HG02981 (cell line): ENCODE measurements around the gene KRT80.

ENCODE experiments used
- ATAC-seq: cut with Tn5 transposase; IDR thresholded peaks from one replicate; pipeline ENCODE4 v1.9.1; 2021; ENCODE audit warnings: mild to moderate bottlenecking, moderate library complexity; ENCODE audit not compliant: unreplicated experiment

The KRT80 gene

GRCh38 chr12:52181746-52182145 is 10.1 kb downstream of the KRT80 start:
- no peak for ATAC-seq

- no peak for ATAC-seq
Measured at GRCh38 chr12:52180971-52181628, 10.7 kb downstream of the KRT80 start.

- no peak for ATAC-seq
Measured at GRCh38 chr12:52179396-52179973, 12.3 kb downstream of the KRT80 start.

GRCh38 chr12:52178984-52179383 is 12.8 kb downstream of the KRT80 start:
- no peak for ATAC-seq

- ATAC-seq = no peak
Measured at GRCh38 chr12:52178443-52178842, 13.4 kb downstream of the KRT80 start.

GRCh38 chr12:52175371-52176350 is 16.2 kb downstream of the KRT80 start:
- no peak for ATAC-seq

- no peak for ATAC-seq
Measured at GRCh38 chr12:52173526-52173925, 18.3 kb downstream of the KRT80 start.

- ATAC-seq = no peak
Measured at GRCh38 chr12:52172956-52173355, 18.9 kb downstream of the KRT80 start.

GRCh38 chr12:52171950-52172512 is 19.8 kb downstream of the KRT80 start:
- no peak for ATAC-seq

GRCh38 chr12:52170827-52171226 is 21.0 kb downstream of the KRT80 start:
- ATAC-seq = no peak

GRCh38 chr12:52169886-52170285 is 21.9 kb downstream of the KRT80 start:
- no peak for ATAC-seq

GRCh38 chr12:52168019-52168717 is 23.6 kb downstream of the KRT80 start:
- ATAC-seq = no peak

GRCh38 chr12:52167526-52167925 is 24.3 kb downstream of the KRT80 start:
- no peak for ATAC-seq

GRCh38 chr12:52166672-52167071 is 25.1 kb downstream of the KRT80 start:
- ATAC-seq = no peak

- no peak for ATAC-seq
Measured at GRCh38 chr12:52165096-52165855, 26.5 kb downstream of the KRT80 start.

- ATAC-seq = no peak
Measured at GRCh38 chr12:52164624-52165023, 27.2 kb downstream of the KRT80 start.

GRCh38 chr12:52162981-52163380 is 28.8 kb downstream of the KRT80 start:
- ATAC-seq = no peak

GRCh38 chr12:52160200-52160599 is 31.6 kb downstream of the KRT80 start:
- no peak for ATAC-seq

GRCh38 chr12:52157566-52158150 is 34.2 kb downstream of the KRT80 start:
- ATAC-seq = no peak
